ENCODE measurements around the gene DNAI1.
"Not testable (repeated sequence)": the region's sequence is repeated elsewhere in the genome, so short reads cannot be mapped to it uniquely, and the experiment has no call there.

DNAI1 gene

DNA sequence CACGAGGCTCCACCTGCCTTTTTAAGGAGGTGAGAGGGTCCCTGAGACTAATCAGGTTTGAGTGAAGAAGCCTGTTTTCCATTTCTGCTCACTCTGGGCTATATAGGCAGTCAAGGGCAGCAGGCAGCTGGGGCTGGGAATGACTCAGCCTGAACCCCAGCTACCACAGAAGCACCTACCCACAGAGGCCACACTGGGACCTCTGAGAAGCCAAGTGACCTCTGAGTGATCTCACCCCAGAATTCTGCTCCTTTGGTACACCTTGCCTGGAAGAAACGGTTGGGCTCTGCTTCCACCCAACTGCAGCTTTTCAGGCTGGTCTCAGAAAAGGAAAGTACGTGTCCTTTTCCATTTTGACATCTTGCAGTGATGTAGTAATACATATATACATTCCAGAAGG lies 7.1 kb upstream of the DNAI1 start:
- FAIRE-seq = no peak

DNA sequence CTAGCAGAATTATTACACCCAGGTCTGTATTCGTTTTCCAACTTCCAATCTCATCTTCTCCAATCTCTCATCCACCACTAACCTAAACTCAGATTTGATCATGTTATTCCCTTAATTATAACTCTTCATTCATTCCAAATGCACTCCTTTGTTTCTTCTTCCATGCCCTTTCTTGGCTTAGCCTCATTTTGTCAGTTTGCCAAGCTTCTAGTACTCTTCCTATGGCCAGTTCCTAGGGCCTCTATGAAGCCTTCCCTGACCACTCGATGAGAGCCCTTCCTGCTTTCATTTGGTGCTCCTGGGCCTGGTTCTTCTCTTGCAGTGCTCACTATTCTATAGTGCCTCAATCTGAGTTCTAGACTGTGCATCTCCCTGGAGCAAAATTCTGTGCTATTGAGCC lies 6.0 kb upstream of the DNAI1 start:
- FAIRE-seq = no peak

DNA sequence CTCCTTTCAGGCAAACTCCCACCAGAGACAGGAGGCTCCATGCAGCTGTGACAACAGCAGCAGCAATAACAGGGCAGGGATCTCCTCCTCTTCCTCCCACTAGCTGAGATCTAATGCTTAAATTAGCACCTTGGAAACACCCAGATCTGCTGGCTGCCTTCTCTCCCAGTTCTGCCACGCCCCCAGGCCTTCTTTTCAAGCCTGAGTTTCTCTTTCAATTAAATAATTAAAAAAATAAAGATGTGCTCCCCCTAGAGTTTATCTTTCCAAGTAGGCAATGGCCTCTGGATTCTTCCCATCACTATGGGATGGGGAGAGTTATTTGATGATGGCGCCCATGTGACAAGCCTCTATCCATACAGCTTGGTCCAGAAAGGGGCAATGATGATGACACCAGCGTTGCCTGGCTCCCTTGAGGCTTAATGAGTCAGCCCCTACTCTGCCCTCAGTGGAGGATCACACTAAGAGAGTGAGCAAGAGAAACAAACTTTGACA lies 4.0 kb upstream of the DNAI1 start:
- no peak for FAIRE-seq

DNA sequence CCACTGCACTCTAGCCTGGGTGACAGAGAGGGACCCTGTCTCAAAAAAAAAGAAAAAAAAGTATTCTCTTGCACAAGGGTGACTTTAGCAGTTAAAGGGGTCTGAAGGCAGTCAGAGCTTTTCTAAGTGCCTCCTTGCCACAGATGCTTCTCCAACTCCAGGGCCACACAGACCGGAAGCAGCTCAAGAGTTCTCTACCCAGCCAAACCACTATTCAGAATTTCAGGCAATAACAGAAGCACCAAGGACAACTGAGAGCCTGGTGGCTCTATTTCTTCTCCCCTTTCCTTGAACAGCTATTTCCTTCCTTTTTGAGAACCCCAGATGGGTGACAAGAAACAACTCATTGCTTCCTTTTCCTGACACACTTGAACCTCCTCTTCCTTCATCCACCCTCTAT lies 2.5 kb upstream of the DNAI1 start:
- no peak for FAIRE-seq

DNA sequence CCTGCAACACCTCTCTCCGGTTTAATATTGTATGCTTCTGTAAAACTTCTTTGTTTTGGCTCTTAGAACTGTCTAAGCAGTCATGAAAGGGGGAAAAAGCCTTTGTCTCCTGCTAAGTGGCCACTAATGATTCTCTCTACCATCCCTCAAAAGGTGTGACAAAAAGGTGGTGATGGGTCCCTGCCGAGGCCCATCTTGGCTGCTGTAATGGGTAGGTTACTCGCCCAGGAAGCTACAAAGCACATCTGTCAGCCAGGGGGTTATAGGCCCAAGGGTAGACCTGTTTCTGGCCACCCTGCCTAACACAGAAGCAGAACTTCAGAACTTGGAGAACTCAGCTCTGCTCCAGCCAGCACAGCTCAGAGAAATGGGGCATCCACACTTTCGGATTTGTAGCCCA lies 1.9 kb upstream of the DNAI1 start:
- no peak for FAIRE-seq

DNA sequence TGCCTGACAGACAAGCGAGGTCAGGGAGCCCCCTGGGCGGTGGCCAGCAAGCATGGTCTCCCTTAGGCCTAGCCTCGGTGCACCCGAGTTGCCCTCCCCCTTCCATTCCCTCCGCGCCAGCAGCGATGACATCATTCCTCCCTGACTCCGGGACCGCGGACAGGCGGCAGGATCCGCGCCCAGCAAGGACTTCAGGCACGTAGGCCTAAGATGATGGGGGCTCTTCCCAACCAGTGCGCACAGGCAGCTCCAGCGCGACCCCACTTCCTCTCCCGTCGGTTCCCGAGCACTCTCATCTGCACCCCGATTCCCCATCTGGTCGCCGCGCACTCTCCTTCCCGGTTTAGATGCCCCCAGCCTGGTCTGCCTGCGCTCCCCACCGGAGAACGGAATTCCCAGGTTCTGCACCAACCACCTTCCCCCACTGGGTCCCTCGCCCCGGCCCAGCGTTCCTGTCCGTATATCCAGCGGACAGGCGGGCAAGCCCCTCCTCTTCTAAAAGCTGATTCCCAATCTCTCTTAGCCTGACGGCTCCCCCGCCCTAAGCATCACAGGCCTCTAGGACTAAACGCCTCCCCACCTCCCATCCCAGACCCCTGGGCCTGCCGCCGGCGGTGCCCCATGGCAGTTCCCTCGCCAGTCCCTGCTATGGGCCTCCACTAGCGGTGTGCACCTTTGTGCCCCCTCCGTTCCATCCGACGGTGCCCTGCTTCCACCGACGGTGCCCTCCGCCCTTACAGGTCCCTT lies 1.2 kb upstream of the DNAI1 start:
- no peak for FAIRE-seq

DNA sequence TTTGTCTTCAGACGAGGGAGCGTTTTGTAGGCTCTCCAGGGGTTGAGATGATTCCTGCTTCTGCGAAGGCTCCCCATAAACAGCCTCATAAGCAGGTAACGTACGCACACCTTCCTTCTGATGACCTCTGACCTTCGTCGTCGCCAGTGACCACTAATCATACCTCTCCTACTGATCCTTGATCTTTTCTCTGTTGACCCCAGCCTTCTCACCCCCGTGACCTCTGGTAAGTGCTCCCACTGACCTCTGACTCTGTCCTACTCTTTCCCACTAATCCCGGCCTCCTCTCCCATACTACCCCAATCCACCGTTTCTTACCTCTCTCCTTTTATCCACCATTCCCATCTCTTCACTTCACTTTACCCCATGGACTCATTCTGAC lies 345 bp downstream of the DNAI1 start:
- no peak for FAIRE-seq

DNA sequence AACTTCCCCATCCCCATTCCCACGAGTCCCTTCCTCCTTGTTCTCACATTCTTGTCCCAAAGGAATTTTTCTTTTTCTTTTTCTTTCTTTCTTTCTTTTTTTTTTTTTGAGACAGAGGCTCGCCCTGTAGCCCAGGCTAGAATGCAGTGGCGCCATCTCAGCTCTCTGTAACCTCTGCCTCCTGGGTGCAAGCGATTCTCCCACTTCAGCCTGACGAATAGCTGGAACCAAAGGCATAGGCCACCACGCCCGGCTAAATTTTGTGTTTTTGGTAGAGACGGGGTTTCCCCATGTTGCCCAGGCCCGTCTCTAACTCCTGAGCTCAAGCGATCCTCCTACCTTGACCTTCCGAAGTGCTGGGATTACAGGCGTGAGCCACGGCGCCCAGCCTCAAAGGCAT lies 751 bp downstream of the DNAI1 start:
- FAIRE-seq = no peak

DNA sequence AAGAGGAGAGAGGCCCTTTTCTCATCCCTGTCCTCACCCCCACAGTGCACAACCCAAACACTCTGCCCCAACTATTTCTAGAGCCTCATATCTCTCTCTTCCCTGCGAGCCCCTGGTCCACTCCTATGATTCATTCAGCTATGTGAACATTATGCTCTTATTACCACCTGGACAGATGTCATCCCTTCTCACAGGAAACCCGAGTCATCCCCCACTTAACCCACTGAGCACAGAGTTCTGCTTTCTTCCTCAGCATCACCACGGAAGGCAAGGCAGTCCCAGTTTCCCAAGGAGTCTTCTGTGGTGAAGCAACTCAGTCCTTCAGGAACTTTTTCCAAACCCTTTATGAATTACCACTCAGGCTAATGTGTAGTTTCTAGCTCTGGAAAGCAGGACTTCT lies 1.3 kb downstream of the DNAI1 start:
- no peak for FAIRE-seq

DNA sequence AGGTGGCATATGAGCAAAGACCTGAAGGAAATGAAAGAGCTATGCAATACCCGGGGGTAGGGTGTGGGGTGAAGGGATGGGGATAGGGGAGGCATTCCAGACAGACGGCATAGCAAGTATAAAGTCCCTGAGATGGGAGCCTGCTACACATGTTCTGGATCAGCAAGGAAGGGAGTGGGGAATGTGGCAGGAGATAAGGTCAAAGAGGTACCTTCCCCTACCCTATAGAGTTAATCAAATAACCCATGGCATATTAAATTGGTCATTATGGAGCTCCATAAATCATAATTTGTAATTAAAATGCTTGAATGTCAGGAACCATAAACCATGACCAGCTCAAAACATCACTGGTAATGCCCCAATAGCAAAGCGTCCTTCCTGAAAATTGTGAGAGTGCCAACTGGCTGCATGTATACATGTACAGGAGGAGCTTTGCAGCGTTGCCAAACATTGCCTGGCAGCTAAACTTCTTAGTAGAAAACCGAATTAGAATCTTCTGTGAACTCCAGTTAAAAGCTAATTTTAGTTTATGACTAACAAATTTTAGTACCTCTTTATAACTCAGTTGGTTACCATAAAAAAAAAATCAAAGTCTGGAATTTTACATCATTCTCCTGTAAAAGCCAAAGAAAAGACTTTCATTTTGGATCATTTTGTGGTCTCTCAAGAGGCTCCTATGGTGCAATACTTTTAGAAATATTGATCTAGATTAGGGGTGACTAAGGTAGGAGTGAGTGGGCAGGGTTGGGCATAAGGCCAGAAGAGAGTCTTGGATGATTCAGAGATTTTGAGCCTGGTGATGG lies 4.7 kb downstream of the DNAI1 start:
- FAIRE-seq = no peak

DNA sequence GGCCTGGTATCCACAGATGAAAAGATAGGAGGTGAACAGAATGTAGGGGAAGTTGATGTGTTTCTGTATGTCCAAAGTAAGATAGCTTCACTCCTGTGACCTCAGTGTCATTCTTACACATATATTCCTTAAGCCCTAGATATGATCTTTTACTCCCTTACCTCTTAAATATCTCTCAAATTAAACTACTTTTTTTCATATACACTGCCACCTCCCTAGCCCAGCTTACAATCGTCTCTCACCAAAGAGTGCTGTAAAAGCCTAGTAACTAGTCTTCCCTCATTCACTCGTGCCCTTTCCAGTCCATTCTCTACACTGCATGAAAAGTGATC lies 5.3 kb downstream of the DNAI1 start:
- no peak for FAIRE-seq

DNA sequence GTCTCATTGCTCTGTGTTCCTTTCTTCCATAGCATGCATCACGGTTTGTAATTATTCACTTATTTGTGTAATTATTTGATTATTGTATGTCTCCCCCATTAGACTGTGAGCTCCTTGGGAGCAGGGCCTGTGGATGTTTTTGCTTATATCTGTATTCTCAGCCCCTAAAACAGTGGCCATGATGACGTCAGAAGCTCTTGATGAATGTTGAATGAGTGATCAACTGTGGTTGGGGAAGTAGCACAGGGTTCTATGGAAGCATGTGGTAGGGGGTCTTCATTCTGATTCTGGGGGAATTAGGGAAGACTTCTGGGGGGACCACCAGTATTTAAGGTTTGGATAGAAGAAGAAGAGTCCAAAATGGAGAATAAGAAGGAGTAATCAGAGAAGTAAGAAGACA lies 6.0 kb downstream of the DNAI1 start:
- FAIRE-seq = no peak

DNA sequence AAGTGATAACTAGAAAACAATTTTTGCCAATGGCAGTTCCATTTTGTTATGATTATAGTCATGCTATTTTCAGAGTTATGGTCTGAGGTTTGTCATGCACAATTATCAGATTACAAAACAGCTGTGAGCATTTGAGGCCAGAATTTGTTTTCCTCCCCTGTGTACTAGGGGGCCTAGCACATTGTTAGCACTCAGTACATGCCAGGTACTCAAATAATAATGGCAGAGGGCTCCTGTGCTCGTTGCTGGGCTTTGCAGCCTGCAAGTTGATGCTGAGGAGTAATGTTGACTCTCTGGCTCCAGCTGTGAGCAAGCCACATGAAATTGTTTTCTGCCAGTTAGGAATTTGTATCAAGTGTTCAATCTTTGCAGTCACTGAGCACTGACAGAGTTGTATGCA lies 6.9 kb downstream of the DNAI1 start:
- no peak for FAIRE-seq

DNA sequence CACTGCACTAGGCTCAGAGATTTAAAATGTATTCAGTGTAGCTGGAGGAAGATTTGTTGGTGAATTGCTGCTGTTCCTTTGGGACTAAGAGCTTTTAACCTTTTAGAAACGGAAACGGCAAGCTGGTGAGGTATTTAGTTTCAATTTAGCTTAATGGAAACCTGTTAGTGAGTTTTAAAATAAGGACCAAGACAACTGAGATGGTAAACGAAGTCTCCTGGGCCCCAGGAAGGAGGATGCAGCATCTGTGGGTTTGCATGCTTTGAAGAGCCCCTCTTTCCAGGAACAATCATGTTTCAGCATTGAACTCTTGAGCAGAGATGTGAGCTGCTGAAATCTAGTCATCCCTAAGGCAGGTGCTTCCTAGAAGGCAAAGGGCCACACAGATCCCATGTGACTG lies 16.5 kb downstream of the DNAI1 start:
- FAIRE-seq = no peak

DNA sequence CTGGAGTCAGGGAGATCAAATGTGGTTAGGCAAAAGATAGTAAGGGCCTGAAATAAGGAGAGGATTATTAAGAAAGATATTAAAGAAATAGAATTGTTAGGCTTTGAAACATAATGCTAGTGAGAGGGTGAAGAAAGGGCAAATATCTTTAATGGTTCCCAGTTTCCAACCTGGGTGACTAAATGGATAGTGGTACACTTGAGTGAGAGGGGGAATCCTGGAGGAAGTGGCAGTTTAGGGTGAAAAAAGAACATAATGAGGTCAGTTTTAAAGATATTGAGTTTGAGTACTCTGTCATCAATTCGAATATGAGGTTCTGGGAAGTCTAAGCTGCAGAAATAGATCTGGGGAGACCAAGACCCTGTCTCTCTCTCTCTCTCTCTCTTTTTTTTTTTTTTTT lies 18.9 kb downstream of the DNAI1 start:
- no peak for FAIRE-seq

DNA sequence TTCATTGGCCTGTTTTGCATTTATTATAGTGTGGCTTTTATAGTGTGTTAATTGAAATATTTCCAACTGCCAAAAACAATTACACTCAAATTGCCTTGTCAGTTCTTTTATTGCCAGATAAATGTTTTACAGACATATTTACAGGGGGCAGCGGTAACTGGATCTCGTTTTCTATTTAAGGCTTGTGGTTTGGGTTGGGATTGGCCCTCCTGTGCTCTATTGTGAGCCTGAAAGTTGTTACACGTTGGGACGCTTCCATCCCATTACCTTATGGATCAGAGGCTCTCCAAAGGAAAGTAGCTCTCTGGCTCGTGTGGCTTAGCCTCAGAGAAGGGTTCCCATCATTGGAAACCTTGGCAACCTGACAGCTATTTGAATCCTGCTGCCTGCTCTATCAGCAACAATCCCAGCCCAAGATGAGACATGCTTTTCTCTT lies 20.8 kb downstream of the DNAI1 start:
- FAIRE-seq = no peak

DNA sequence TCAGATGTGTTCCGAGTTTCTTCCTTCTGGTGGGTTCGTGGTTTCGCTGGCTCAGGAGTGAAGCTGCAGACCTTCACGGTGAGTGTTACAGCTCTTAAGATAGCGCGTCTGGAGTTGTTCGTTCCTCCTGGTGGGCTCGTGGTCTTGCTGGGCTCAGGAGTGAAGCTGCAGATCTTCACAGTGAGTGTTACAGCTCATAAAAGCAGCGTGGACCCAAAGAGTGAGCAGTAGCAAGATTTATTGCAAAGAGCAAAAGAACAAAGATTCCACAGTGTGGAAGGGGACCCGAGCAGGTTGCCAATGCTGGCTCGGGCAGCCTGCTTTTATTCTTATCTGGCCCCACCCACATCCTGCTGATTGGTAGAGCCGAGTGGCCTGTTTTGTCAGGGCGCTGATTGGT lies 23.0 kb downstream of the DNAI1 start:
- not testable (repeated sequence) for FAIRE-seq

DNA sequence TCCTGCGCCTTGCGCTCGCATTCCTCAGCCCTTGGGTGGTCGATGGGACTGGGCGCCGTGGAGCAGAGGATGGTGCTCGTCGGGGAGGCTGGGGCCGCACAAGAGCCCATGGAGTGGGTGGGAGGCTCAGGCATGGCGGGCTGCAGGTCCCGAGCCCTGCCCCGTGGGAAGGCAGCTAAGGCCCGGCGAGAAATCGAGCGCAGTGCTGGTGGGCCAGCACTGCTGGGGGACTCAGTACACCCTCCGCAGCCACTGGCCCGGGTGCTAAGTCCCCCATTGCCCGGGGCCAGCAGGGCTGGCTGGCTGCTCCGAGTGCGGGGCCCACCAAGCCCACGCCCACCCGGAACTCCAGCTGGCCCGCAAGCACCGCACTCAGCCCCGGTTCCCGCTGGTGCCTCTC lies 24.1 kb downstream of the DNAI1 start:
- FAIRE-seq = not testable (repeated sequence)

DNA sequence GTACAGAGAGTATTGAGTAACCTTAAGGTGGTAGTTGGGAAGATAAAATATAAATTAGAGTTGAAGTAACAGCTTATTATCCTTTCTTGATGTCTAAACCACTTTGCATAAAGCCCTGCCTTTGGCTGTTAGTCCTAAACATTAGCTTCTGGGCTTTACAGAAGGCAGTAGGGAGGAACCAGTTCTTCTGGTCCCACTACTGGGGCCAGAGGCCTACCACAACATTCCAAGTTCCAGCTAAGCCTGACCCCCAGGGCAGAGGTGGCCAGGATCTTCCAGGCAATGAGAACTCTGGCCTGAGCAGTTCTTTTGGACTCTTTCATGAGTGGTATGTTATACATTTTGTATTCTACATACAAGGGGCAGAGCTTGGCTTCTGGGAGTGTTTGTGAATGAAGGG lies 26.1 kb downstream of the DNAI1 start:
- FAIRE-seq = no peak

DNA sequence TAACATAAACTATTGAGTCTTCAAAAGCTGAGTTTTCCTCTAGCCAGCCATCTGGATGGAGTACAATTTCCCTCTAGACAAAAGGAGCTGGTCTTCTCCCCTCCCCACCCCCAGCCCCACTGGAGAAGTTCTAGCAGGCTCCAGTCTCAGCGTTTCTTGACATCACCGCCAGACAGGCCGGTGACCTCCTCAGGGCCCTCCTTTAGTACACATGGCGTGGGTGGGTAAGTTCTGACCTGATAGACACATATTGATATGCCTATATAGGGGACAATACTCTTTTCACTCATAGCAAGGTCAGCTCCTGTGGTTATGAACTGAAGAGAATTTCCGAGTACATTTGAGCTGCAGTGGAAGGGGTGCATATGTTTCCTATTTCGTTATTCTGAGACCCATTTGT lies 27.2 kb downstream of the DNAI1 start:
- FAIRE-seq = no peak

DNA sequence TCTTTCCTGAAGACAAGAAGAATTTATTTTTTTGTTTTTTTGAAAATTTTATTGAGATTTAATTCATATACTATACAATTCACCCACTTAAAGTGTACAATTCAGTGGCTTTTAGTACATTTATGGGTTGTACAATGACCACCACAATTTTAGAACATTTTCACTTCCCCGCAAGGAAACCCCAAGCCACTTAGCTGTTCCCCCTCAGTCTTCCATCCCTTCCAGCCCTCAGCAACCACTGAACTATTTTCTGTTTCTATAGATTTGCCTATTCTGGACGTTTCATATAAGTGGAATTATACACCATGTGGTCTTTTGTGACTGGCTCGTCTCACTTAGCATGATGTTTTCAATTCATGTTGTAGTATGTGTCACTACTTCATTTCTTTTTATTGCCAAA lies 28.0 kb downstream of the DNAI1 start:
- no peak for FAIRE-seq

DNA sequence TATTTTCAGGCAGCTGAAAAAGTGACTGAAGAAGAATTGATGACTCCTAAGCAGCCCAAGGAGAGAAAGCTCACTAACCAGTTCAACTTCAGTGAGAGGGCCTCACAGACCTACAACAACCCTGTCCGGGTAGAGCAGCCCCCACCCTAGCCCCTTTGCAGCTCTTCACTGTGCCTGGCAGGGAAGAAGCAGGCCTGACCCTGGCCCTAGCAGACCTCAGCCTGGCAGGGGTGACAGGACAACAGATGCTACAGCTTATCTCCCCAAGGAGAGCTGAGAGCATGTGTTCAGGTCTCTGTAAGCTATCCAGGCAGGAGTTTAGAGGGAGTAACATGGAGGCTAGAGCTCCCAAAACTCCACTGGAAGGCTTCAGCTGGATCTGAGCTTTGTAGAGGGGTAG lies 31.8 kb downstream of the DNAI1 start:
- no peak for FAIRE-seq

DNA sequence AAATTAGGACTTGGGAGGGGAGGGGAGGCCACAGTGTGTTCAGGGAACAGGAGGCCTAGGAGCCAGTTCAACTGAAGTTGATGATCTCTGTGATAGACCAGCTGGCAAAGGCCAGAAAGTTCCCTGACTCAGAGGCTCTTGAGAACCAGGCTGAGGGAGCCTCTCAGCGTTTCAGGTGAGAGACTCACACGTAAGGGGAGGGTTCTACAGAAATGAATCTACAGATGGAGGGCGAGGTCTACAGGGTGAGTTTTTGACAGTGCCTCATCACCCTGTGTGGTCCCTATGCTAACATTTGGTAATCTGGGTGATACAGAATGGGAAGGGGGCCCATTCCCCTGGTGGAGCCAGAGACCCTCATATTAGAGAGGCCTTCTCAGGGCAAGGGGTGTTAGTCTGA lies 32.2 kb downstream of the DNAI1 start:
- no peak for FAIRE-seq

DNA sequence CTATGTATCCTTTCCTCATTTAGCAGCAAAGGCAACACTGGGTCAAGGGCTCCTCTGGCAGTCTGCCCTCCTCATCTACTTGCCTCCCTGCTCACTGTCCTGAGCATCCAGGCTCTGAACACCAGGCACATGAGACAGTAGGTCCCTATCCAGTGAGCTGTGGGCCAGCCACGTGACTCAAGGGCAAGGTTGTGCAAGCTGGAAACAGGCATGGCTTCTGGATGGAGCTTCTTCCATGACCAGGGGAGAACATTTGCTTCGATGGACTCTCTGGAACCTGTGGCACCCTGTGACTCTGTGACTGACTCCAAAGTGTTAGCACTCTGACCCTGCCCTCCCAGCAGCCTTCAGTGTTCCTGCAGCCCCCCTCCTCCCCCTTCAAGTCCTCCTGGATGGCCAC lies 33.0 kb downstream of the DNAI1 start:
- no peak for FAIRE-seq

DNA sequence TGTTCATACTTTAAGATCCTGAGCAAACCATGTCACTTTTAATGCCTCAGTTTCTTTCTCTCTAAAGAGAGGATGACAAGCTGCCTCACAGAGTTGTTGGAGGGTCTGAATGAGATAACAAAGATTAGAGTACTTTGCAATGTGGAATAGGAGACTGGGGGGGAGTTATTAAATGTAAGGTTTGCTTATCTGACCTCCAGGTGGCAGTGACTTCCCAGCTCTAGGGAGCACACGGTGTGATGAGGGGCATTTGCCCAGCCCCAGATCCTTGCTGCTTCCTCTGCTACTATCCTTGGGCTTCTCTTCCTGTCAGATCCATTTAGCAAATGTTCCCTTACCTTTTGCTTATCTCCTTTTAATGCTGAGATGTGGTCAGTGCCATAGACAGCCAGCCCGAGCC lies 33.4 kb downstream of the DNAI1 start:
- FAIRE-seq = no peak

All from TTC549 (cell line).